Measurements from ENCODE around the gene GCN1.

The GCN1 gene

GRCh38 chr12:120121343-120121742, 73.2 kb downstream of the GCN1 start:
- DNase-seq (ENCODE audit: low read depth in 2 of 3, low spot score in 1 of 3) = no peak

GRCh38 chr12:120119271-120119973, 75.1 kb downstream of the GCN1 start:
- peak; percentile 28 to 52 (median 37) for DNase-seq (ENCODE audit: low read depth in 2 of 3, low spot score in 1 of 3)

DNA sequence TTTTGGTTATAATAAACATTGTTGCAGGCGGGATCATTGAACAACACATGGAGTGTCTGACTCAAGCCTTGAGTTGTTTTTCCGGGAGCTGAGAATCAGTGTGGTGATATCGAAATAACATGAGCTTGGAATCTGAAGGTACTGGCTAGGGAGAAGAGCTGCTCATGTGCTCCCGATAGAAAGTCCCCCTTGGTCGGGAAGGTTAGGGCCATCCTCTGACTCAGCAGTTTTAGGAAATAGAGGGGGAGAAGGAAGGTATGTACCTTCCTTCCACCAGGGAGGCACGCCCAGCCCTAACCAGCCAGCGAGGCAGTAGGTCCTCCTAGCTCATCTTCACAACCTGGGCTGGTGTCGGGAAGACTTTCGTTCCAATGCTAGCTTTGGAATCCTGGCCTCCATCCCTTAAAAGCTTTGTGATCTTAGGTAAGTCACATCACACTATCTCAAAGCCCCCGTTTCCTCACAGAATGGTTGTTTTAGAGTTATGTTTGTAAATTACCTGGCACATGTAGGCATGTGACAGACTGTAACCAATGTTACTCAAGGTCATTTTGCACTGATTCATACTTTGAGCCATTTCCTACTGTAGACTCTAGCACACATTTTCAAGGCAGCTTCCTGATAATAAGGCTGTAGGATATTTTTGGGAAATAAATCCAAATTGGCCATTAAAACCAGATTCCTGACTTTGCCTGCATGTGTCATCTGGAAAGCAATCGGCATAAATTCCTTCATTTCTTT, 76.0 kb downstream of the GCN1 start:
- DNase-seq (ENCODE audit: low read depth in 2 of 3, low spot score in 1 of 3) = no peak

DNA sequence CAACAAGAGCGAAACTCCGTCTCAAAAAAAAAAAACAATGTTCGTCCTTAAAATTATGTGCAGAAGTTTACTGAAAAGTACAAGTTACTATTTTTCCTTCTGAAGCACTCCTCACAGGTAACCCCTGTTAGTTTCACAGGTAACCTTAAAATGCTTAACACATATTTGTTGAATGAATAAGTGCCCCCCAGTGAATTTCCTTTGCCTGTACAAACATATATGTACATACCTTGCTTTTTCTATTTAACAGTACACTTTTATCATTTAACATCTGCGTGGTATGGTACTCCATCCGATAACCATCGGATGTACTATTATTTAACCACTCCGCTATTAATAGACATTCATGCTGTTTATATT, 76.6 kb downstream of the GCN1 start:
- DNase-seq (ENCODE audit: low read depth in 2 of 3, low spot score in 1 of 3) = no peak

DNA sequence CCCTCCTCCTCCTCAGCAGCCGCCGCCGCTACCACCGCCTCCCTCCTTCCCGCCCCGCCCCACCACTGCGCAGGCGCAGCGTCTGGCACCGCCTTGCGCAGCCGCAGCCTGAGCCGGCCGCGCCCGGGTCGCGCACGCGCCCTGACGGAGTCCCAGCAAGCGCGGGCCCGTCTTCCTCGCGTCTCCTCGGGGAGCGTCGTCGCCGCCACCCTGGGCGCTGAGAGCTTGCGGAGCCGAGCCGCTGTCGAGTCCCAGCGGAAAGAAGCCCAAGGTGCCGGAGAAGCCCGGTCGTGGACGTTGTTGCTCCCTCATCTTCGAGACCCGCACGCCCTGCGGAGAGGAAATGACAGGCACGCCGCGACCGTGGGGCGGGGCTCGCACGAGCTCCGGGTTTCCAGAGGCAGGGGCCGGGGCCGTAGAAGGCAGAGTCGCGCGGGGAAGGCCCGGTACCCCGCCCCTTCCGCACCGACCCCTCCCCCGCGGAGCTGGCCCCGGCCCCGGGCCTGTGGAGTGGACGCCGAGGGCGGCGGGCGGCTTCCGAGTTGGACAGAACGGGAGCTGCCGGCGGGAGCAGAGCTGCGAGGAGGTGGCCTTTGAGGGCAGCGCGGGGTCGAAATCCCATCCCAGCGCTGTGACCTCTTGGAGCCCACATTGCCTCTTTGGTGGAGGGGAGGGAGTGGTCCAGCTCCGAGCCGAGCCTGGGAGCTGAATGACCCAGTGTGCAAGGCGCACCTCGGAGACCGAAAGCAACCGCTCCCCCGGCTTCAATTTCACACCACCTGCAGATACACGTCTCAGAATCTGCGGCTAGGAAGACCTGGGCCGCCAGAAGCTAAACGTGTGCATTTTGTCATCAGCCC, 77.5 kb downstream of the GCN1 start:
- peak; percentile 91 to 98 (median 96) for DNase-seq (ENCODE audit: low read depth in 2 of 3, low spot score in 1 of 3)

- no peak for DNase-seq (ENCODE audit: low read depth in 2 of 3, low spot score in 1 of 3)
Observed at GRCh38 chr12:120116441-120116791, 78.1 kb downstream of the GCN1 start, which contains the start of gene RAB35. Gene RAB35 (minus strand): TSS chr12:120116753. CDS start chr12:120116650, 103 bp downstream.

DNA sequence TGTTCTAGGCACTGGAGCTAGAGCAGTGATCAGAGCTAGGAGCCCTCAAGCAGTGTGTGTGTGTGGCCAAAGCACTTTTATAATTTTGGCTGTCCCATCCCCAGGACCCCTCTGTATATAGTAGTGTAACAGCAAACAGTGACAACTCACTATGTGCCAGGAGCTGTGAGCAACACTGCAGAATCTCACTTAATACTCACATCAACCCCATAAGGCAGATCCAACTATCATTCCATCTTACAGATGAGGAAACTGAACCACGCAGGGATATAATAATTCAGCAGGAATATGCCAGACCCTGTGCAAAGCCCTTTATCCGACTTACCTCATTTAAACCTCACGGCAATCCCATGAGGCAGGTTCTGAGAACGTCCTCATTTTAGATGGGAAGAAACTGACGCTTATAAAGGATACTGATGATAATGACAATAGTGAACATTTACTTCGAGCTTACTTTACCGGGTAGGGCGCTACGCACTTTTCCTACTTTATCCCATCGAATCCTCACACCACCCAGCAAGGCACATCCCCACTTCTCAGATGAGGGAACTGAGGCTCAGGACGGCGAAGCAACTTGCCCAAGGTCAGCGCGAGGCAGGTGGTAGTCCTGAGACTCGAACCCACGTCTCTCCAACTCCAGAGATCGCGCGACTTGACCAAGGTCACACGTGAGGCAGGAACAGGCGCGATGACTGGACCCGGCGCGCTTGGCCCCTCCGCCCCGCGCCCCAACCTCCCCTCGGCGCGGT, 78.6 kb downstream of the GCN1 start:
- peak; percentile 22 to 44 (median 33) for DNase-seq (ENCODE audit: low read depth in 2 of 3, low spot score in 1 of 3)

GRCh38 chr12:120115066-120115465, 79.4 kb downstream of the GCN1 start:
- DNase-seq (ENCODE audit: low read depth in 2 of 3, low spot score in 1 of 3) = no peak

- peak in 1 of 3 donors; percentile 25 for DNase-seq (ENCODE audit: low read depth in 2 of 3, low spot score in 1 of 3)
Observed at GRCh38 chr12:120110550-120111501, 83.7 kb downstream of the GCN1 start.

- DNase-seq (ENCODE audit: low read depth in 2 of 3, low spot score in 1 of 3) = no peak
Observed at GRCh38 chr12:120109570-120110267, 84.8 kb downstream of the GCN1 start.

DNA sequence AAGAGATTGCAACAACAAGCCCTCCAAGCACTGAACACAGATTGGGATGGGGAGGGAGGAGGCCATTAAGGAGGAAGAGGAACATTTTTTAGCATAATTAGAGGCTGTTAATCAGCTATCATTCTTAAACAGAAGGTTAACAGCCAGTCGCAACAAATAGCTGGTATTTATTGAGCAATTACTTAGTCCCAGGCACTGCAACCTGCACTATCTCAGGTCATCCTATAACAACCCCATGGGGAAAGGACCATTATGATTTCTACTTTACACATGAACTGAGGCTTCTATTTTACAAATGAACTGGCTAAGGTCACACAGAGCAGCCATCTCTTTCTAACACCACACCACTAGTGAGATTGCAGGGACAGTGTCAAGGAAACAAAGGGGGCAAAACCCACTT, 88.4 kb downstream of the GCN1 start:
- no peak for DNase-seq (ENCODE audit: low read depth in 2 of 3, low spot score in 1 of 3)

- no peak for DNase-seq (ENCODE audit: low read depth in 2 of 3, low spot score in 1 of 3)
Observed at GRCh38 chr12:120103371-120103770, 91.1 kb downstream of the GCN1 start.

- DNase-seq (ENCODE audit: low read depth in 2 of 3, low spot score in 1 of 3) = no peak
Observed at GRCh38 chr12:120103044-120103338, 91.5 kb downstream of the GCN1 start.

DNA sequence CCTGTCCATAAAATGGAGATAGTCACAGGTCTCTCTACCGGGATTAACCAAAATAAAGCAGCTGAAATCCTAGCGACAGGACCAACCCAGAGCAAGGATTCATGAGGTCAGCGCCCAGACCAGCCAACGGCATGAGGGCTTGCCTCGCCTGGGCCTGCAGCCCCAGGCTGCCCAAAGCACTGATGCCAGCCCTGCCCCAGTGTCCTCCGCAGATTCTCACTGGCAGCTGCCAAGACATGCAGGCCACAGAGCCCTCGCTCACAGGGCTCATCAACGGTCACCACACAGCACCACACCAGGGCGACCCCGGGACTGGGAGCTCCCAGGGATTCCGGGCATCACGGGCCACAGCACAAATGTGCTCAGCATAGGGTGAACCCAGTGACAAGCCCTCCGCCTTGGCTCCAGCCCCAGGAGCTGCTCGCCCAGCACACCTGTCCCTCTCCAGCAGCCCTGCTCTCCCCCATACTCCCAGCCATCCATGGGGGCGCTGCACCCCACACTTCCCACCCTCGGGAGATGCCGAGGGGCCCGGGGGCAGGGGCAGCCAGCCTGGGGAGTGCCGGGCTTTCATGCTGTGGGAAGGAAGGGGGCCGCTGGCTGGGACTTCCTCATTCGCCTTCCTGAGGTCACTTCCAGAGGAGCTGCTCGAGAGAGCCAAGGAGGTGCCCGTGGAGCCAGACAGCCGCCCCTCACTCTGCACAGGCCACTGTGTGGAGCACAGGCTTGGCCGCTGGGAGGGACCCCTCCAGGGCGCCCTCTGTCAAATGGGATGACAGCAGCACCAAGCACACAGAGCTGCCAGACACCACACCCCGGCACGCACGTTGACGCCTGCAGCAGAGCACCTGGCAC, 92.1 kb downstream of the GCN1 start:
- no peak for DNase-seq (ENCODE audit: low read depth in 2 of 3, low spot score in 1 of 3)

DNA sequence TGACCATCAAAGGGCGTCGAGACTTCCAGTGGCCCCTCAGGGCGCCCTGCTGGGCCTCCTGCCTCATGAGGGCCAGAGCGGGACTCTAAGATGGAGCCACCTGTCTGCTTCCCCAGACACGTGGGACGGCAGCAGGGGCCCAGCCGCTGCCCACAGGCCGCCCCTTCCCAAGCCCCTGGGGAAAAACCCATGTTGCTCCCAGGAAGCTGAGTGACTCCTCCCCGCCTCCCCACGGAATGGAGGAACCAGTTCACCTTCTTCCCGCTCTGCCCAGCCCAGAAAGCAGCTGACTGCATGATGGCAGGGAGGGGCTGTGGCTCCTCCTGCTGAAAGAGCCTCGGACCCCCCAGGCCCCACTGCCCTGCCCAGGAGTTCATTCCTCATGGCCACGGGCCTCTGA, 92.9 kb downstream of the GCN1 start:
- DNase-seq (ENCODE audit: low read depth in 2 of 3, low spot score in 1 of 3) = no peak

GRCh38 chr12:120101182-120101581, 93.3 kb downstream of the GCN1 start:
- DNase-seq (ENCODE audit: low read depth in 2 of 3, low spot score in 1 of 3) = no peak

DNA sequence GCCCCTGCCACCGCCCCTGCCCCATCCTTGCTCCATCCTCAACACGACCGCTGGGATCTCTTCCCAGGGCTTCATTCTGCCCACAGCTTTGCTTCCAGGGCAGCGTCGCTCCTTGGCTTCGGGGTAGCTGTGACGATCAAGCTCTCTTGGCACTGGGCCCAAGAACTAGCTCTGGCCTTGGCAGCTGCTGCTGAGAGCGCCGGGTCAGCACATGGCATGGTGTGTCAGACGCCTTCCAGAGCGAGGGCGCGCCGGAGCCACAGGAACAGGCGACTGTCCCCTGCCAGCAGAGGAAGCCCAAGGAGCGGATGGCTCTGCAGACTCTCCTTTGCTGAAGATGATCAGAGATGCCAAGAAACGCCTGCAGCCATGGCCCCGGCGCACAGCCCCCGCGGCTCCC, 93.9 kb downstream of the GCN1 start:
- DNase-seq (ENCODE audit: low read depth in 2 of 3, low spot score in 1 of 3) = no peak

- DNase-seq (ENCODE audit: low read depth in 2 of 3, low spot score in 1 of 3) = no peak
Observed at GRCh38 chr12:120099738-120100137, 94.8 kb downstream of the GCN1 start.
